Panc1 (cell line): Measurements from ENCODE around the gene RGS3.

Source experiments
- POLR2AphosphoS5 ChIP-seq: IDR thresholded peaks from 2 replicates; pipeline ENCODE4 v1.6.1; 2012; ENCODE audit warnings: mild to moderate bottlenecking, low read depth, low read length, moderate library complexity
- SIN3A ChIP-seq: IDR thresholded peaks from 2 replicates; pipeline ENCODE4 v1.6.1; 2012; ENCODE audit warnings: low read depth, mild to moderate bottlenecking, low read length, moderate library complexity, borderline replicate concordance; ENCODE audit not compliant: insufficient read depth
- TF ChIP-seq, protein P1 (sequence below): fragments of 450-650 bp; IDR thresholded peaks from 2 replicates; pipeline ENCODE4 v1.5.1; 2017; ENCODE audit warnings: mild to moderate bottlenecking
- TF ChIP-seq, protein P2 (sequence below), 2 experiments: IDR thresholded peaks; 2 replicates each; pipeline ENCODE4 v1.6.1; 2011 to 2012; ENCODE audit warnings: low read depth in 2 of 2, control low read depth in 1 of 2, low read length in 1 of 2, mild to moderate bottlenecking in 1 of 2, moderate library complexity in 1 of 2; ENCODE audit not compliant: insufficient read depth in 1 of 2

DNA sequence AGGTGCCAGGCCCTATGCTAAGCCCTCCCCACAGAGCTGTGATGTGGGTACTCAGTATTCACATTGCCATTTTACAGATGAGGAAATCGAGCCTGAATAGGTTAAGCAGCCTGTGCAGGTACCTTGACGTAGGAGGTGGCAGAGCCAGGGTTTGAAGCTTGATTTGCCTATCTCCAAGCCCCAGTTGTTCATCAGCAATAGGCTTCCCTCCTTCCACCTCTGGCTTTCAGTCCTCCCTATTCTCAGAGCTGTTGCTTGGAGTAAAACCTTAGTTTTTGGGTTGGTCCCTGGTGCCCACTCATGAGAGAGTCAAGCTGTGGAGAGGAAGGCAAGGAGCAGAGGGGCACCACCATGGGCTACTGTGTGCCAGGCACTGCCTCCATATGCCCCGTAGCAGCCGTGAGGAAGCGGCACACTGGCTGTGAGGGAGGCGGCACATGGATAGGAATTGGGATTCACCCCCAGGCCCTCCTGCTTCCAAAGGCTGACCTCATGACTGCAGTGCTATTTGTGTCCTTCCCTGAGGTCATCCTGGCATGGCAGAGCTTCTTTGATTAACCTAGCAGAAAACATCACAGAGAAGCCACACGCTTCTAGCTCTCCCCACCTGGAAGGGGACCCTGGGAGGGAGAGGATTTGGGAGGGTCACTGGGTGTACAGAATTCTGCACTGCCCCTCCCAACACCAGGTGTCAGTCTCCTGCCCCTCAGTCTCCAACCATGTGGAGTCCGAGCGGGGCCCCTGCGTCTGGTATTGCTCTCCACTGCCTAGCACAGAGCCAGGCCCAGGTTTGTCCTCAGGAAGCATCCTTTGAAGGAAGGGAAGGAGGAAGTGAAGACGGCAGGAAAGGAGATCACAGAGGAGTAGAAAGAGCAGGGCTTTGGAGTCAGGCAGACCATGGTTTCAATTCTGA lies 109.8 kb downstream of the RGS3 start:
- TF ChIP-seq, protein P1, sequence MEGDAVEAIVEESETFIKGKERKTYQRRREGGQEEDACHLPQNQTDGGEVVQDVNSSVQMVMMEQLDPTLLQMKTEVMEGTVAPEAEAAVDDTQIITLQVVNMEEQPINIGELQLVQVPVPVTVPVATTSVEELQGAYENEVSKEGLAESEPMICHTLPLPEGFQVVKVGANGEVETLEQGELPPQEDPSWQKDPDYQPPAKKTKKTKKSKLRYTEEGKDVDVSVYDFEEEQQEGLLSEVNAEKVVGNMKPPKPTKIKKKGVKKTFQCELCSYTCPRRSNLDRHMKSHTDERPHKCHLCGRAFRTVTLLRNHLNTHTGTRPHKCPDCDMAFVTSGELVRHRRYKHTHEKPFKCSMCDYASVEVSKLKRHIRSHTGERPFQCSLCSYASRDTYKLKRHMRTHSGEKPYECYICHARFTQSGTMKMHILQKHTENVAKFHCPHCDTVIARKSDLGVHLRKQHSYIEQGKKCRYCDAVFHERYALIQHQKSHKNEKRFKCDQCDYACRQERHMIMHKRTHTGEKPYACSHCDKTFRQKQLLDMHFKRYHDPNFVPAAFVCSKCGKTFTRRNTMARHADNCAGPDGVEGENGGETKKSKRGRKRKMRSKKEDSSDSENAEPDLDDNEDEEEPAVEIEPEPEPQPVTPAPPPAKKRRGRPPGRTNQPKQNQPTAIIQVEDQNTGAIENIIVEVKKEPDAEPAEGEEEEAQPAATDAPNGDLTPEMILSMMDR = no peak
- TF ChIP-seq SIN3A (no peak), POLR2AphosphoS5 (no peak)
- TF ChIP-seq, protein P2, sequence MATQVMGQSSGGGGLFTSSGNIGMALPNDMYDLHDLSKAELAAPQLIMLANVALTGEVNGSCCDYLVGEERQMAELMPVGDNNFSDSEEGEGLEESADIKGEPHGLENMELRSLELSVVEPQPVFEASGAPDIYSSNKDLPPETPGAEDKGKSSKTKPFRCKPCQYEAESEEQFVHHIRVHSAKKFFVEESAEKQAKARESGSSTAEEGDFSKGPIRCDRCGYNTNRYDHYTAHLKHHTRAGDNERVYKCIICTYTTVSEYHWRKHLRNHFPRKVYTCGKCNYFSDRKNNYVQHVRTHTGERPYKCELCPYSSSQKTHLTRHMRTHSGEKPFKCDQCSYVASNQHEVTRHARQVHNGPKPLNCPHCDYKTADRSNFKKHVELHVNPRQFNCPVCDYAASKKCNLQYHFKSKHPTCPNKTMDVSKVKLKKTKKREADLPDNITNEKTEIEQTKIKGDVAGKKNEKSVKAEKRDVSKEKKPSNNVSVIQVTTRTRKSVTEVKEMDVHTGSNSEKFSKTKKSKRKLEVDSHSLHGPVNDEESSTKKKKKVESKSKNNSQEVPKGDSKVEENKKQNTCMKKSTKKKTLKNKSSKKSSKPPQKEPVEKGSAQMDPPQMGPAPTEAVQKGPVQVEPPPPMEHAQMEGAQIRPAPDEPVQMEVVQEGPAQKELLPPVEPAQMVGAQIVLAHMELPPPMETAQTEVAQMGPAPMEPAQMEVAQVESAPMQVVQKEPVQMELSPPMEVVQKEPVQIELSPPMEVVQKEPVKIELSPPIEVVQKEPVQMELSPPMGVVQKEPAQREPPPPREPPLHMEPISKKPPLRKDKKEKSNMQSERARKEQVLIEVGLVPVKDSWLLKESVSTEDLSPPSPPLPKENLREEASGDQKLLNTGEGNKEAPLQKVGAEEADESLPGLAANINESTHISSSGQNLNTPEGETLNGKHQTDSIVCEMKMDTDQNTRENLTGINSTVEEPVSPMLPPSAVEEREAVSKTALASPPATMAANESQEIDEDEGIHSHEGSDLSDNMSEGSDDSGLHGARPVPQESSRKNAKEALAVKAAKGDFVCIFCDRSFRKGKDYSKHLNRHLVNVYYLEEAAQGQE (IDR thresholded peaks at IDR 0.05; ENCODE audit: insufficient read depth in 1 of 2, low read depth in 2 of 2, low read length in 1 of 2) = no peak
